GM21528 (cell line): ENCODE results near the gene FAM228B.
"Not testable (repeated sequence)": the region's sequence is repeated elsewhere in the genome, so short reads cannot be mapped to it uniquely, and the experiment has no call there.

Experiments
- ATAC-seq: cut with Tn5 transposase; IDR thresholded peaks from one replicate; pipeline ENCODE4 v1.9.1; 2021; ENCODE audit warnings: mild to moderate bottlenecking, moderate library complexity; ENCODE audit not compliant: unreplicated experiment, low FRiP score

Gene FAM228B

DNA sequence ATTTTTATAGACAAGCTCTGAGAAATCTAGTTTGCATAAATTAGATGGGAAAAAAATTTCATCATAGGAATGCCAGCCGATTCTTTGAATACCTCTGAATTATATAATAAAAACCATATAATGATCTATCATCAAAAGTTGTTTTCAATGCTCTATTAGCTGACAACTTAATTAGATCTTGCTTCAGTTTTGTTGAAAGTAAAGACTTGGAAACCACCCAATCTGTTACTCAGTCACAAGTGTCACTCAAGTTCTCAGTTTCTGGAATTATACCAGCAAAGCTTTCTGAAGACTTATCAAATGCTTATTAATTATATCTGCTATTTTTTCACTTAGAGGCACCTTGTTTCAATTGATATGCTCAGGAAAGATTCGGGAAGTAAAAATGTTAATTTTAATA is 21.3 kb upstream of the FAM228B start:
- no peak for ATAC-seq

GRCh38 chr2:24102677-24103076 is 20.6 kb upstream of the FAM228B start:
- no peak for ATAC-seq

DNA sequence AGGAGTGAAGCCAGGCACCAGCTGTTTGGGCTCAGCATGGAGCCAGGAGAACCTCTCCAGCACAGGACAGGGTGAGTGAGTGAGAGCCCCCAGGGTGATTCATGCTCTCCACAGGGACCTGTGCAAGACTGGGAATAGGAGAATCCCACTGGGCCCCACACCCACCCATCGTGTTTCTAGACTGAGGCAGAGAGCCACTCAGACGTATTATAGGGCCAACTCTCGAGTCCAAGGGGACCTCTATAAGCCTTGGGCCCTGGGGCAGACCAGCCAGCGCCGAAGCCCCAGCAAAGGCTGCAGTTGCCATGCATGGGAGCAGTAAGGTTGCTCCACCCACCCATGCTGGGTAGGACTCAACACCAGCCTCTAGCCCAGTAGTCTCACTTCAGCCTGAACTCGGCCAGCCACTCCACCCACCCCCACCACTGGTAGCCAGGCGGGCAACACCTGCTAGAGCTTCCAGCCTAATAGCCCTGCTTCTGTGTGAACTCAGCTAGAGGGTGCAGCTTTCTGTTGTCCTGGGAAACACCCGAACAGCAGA is 19.1 kb upstream of the FAM228B start:
- ATAC-seq = no peak

DNA sequence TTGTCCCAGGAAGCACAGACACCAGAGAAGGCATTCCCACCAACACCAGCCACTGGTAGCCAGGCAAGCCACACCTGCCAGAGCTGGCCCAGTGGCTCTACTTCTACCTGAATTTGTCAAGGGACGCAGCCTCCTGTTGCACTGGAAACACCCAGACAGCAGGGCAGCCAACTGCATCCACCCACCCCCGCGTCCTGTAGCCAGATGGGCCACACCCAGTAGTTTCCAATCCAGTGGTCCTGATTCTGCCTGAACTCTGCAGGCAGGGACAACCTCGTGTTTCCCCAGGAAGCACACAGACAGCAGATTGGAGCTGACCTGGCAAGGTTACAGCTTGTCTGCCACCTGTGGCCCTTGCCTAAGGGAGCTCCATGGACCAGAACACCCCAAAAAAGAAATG is 18.4 kb upstream of the FAM228B start:
- no peak for ATAC-seq

GRCh38 chr2:24105816-24106215 is 17.5 kb upstream of the FAM228B start:
- ATAC-seq = no peak

- no peak for ATAC-seq
Observed at GRCh38 chr2:24106786-24107185, 16.5 kb upstream of the FAM228B start.

GRCh38 chr2:24107336-24107735 is 15.9 kb upstream of the FAM228B start:
- ATAC-seq = no peak

- not testable (repeated sequence) for ATAC-seq
Observed at GRCh38 chr2:24109431-24109830, 13.8 kb upstream of the FAM228B start.

- no peak for ATAC-seq
Observed at GRCh38 chr2:24110660-24111303, 12.5 kb upstream of the FAM228B start.

- ATAC-seq = no peak
Observed at GRCh38 chr2:24111407-24111901, 11.8 kb upstream of the FAM228B start.

DNA sequence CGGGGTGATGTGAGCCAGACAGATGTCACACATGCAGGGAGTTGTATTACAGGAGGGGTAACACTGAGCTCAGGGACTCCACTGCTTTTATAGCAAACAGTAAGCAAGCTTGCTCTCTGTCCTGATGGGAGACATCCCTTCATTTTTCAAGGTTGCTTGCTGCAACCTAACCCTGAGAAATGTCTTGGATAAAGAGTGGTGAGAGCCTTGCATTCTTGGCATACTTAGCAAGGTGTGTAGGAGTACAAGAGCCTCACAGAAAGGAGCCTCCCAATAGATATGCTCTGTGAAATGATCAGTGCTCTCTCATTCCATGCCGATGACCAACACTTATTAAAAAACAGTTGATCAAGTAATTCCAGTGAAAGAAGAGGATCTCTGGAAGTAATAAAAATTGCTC is 8.2 kb upstream of the FAM228B start:
- ATAC-seq = no peak

DNA sequence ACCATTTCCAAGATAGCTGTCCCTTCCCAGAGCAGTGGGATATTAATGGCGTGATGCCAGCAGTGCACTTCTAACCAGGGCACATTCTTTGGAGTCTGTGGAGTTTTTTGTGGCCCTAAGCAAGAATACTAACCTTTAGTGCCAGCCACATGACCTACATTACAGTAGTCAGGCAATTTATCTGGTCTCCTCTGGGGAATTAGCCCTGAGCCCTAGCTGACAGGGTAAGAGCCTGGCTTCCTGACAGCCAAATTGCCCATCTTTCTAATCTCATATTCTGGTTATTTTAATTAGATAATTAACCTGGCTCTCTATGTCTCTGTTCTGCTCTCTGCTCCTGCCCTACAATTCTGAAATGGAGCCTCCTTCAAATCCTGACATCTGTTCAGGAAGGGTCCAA is 5.4 kb upstream of the FAM228B start:
- ATAC-seq = no peak

- no peak for ATAC-seq
Observed at GRCh38 chr2:24121066-24121465, 2.2 kb upstream of the FAM228B start.

- no peak for ATAC-seq
Observed at GRCh38 chr2:24121469-24121868, 1.8 kb upstream of the FAM228B start.

DNA sequence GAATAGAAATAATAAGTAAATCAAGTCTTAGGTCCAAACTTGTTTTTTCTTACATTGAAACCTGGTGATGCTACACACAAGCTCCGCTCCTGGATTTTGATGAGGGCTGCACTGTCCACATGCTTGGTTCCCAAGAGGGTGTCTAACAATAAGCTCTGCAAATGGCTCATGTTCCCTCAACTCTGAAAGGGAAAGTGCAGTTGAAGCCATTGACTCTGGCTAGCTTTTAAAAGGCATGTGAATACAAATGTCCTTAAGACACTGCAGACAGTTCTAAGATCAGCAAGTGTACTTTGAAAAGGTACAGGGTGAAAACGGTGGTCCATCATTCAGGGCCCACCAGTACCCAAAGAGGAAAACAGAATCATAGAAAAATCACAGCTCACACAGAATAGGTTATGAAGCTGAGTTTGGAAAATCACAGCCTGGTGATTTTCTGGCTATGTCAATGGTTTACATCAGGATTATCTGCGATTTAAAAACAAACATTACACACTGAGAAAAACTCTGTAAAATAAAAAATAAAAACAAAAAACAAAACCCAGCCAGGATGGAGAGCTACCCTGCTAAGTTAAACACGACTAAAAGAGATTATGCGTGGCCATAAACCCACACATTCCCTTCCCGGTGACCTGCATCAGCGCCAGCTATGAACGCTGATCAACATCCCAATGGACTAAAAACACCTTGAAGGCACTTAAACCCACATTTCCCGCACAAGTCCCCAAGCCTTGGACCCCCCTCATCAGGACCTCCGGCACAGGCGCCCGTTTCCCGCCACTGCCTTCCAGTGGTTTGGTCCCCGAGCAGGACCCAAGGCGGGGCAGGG is 689 bp upstream of the FAM228B start:
- no peak for ATAC-seq

- peak; percentile 21 for ATAC-seq
Observed at GRCh38 chr2:24123922-24124580, 782 bp downstream of the FAM228B start.

- ATAC-seq = no peak
Observed at GRCh38 chr2:24125956-24126355, 2.7 kb downstream of the FAM228B start.

- no peak for ATAC-seq
Observed at GRCh38 chr2:24132543-24132942, 9.3 kb downstream of the FAM228B start.

DNA sequence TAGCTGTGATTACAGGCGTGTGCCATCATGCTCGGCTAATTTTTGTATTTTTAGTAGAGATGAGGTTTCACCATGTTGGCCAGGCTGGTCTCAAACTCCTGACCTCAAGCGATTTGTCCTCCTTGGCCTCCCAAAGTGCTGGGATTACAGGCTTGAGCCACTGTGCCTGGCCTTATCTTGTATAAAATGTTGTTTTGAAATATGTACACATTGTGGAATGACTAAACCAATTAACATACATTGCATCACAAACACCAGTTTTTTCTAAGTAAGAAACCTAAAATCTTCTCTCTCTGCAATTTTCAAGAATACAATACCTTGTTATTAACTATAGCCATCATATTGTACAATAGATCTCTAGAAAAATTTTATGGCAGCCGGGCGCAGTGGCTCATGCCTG is 17.0 kb downstream of the FAM228B start:
- not testable (repeated sequence) for ATAC-seq

DNA sequence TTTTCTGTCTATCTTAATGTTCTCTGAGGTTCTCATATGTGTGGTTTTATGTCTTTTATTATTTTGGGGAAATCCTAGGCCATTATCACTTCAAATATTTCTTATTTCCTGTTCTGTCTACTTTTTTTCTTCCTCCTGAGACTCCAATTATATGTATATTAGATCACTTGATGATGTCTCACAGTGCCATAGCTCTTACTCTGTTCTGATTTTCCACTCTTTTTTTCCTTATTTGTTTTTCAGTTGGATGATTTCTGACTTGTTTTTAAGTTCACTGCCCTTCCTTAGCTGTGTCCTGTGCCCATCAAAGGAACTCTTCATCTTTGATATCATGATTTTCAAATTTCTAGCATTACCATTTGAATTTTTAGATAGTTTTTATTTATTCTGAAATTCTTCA is 24.1 kb downstream of the FAM228B start:
- ATAC-seq = no peak
